Right lung (tissue), 5 donors: ENCODE measurements around the gene ASB8. TPM values are rescaled to one million over a fixed set of nuclear protein-coding genes. Genes with fewer than 3 reads are reported as not detected.

Experiments
- DNase-seq, 2 donors: peaks; one replicate each; pipeline ENCODE4 v3.0.0-alpha.2; 2013
- polyA plus RNA-seq, 5 donors: library from polyadenylated mRNA; unstranded; fragments of 120-200 nt; gene quantifications; one replicate each; pipeline versions ENCODE4 v1.2.1 to v1.2.3, GENCODE V29; 2013; ENCODE audit warnings: inconsistent platforms in 1 of 5, low replicate concordance in 1 of 5; ENCODE audit not compliant: insufficient read length in 5 of 5, insufficient read depth in 1 of 5

ASB8 gene
- polyA plus RNA-seq, 5 donors: 31.6 to 43.2 (median 37.5) TPM

GRCh38 chr12:48106681-48107613 lies 50.4 kb downstream of the ASB8 start:
- DNase-seq: no peak

GRCh38 chr12:48105867-48106680 lies 51.2 kb downstream of the ASB8 start, which contains the start of gene SENP1:
Gene SENP1 (minus strand): TSS chr12:48106079. CDS start chr12:48101472, 4,607 bp downstream.
- peak; percentile 90 to 92 for DNase-seq

GRCh38 chr12:48105321-48105866 lies 51.9 kb downstream of the ASB8 start:
- DNase-seq: no peak

GRCh38 chr12:48104531-48104930 lies 52.8 kb downstream of the ASB8 start:
- no peak for DNase-seq

Other genes starting within 250 kb of the ASB8 start
- 100 to 1,000 TPM in 3 of 5 donors, 10 to 100 TPM in 2; 74.9 to 110 (median 109) TPM for gene TMEM106C, start 193.9 kb downstream of the ASB8 start, polyA plus RNA-seq
- gene COL2A1, start 153.0 kb downstream of the ASB8 start, polyA plus RNA-seq: 10 to 100 TPM; 60.4 to 78.4 (median 67.3) TPM
- gene SENP1, start 51.4 kb downstream of the ASB8 start, polyA plus RNA-seq: 10 to 100 TPM; 19.1 to 28.8 (median 26.5) TPM
- gene PFKM, start 38.2 kb downstream of the ASB8 start, polyA plus RNA-seq: 10 to 100 TPM; 68.4 to 95.8 (median 81.3) TPM
- gene CCDC184, start 26.1 kb upstream of the ASB8 start, polyA plus RNA-seq: under 1 TPM in 4 of 5 donors, not detected in 1; 0.06 to 0.33 (median 0.24) TPM
- gene OR10AD1, start 45.8 kb upstream of the ASB8 start, polyA plus RNA-seq: 1 to 10 TPM in 2 of 5 donors, under 1 TPM in 3; 0.42 to 1.3 (median 0.86) TPM
- gene ZNF641, start 193.4 kb upstream of the ASB8 start, polyA plus RNA-seq: 10 to 100 TPM; 26.4 to 29.8 (median 26.8) TPM